Measurements from ENCODE around the gene PPIF.

DNA sequence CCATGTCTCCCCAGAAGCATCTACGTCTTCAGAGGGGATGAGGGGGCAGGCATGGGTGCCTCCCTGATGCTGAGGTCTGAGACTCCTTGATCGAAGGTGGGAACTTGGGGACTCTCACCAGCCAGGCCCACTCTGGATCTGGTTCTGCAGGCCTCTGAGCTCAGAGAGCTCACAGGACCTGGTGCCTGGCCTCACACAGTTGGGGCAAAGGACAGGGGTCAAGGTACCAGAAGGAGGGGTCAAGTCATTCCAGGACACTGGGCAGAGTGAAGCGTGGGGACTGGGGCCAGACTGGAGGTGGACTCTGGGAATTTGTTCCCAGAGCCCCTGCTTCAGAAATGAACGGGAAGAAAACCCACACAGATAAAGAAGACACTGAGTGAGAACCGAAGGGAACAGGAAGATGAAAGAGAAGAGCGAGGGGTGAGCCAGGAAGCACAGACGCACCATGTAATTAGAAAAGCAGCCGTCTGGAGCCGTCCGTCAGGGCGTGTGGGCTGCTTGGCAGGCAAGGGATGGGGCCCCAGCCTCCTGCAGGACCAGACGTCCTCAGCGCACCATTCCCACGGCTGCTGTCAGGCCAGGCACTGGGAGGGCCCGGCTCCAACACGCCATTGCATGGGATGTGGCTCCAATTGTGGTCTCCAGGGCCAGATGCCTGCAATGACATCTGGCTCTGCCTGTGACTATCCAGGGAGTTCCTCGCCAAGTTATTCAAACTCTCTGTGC is 50.5 kb downstream of the PPIF start:
- no peak for TF ChIP-seq EZH2phosphoT487 (IDR thresholded peaks at IDR 0.05)
- TF ChIP-seq, protein P1, sequence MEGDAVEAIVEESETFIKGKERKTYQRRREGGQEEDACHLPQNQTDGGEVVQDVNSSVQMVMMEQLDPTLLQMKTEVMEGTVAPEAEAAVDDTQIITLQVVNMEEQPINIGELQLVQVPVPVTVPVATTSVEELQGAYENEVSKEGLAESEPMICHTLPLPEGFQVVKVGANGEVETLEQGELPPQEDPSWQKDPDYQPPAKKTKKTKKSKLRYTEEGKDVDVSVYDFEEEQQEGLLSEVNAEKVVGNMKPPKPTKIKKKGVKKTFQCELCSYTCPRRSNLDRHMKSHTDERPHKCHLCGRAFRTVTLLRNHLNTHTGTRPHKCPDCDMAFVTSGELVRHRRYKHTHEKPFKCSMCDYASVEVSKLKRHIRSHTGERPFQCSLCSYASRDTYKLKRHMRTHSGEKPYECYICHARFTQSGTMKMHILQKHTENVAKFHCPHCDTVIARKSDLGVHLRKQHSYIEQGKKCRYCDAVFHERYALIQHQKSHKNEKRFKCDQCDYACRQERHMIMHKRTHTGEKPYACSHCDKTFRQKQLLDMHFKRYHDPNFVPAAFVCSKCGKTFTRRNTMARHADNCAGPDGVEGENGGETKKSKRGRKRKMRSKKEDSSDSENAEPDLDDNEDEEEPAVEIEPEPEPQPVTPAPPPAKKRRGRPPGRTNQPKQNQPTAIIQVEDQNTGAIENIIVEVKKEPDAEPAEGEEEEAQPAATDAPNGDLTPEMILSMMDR (IDR thresholded peaks at IDR 0.05) = no peak

Data from neural progenitor cell (in vitro differentiated cells).